Measurements from ENCODE around the gene MYO15A.

- TF ChIP-seq CTCF (IDR thresholded peaks at IDR 0.05), result no peak
- TF ChIP-seq POLR2AphosphoS5 (IDR thresholded peaks at IDR 0.05), result no peak
- no peak for TF ChIP-seq POLR2A (IDR thresholded peaks at IDR 0.05)
Observed at GRCh38 chr17:18139949-18140348, 31.4 kb downstream of the MYO15A start.
